ENCODE data around the gene P2RX4.
"Not testable (repeated sequence)": the region's sequence is repeated elsewhere in the genome, so short reads cannot be mapped to it uniquely, and the experiment has no call there.

P2RX4 gene

GRCh38 chr12:121279507-121279915, 69.6 kb downstream of the P2RX4 start:
- DNase-seq = no peak

GRCh38 chr12:121280531-121280930, 70.6 kb downstream of the P2RX4 start:
- DNase-seq = not testable (repeated sequence)

GRCh38 chr12:121281116-121281515, 71.2 kb downstream of the P2RX4 start:
- DNase-seq = not testable (repeated sequence)

DNA sequence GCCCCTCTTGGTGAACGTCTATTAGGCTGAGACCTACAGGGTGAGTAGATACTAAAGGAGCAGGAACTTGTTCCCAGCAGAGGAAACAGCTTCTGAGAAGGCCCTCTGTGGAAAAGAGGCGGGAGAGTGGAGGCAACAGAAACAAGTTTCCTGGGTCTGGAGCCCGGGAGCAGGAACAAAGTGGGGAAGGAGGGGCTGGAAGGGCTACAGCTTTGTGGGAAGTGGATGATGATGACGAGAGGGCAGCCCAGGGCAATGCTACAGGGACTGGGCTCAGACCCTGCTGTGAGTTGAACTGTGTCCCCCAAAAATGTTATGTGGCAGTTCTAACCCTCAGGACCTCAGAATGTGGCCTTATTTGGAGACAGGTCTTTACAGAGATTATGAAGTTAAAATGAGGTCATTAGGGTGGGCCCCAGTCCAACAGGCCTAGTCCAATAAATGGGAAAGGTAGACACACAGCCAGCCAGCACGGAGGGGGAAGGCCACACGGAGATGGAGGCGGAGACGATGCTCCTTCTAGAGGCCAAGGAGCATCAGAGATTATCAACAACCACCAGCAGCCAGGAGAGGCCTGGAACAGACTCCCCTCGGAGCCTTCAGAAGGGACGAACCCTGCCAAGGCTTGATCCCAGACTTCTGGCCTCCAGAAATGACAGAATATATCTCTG, 72.3 kb downstream of the P2RX4 start:
- DNase-seq = no peak

DNA sequence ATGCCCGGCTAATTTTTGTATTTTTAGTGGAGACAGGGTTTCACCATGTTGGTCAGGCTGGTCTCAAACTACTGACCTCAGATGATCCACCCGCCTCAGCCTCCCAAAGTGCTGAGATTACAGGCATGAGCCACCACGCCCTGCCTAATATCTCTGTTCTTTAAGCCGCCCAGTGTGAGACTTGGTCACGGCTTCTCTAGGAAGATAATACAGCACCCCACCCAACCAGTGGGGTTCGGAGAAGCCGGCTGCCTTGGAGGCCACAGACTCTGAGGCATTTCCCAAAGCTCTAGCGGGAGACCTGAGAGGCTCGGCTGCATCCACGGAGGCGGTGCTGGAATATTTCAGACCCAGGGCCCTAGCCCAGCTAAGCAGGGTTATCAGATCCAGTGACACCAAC, 73.0 kb downstream of the P2RX4 start:
- not testable (repeated sequence) for DNase-seq

DNA sequence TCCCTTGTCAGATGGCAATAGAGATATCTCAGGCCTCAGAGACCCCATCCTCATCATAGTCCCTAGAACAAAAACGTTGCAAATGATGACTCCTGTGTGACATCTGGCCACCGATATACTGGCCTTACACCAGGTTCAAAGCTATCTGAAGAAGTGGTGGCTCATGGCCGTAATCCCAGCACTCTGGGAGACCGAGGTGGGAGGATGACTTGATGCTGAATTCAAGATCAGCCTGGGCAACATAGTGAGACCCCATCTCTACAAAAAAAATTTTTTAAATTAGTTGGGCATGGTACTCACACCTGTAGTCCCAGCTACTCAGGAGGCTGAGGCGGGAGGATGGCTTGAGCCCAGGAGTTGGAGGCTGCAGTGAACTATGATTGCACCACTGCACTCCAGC, 73.5 kb downstream of the P2RX4 start:
- no peak for DNase-seq

Measured in activated CD4-positive, alpha-beta T cell treated with anti-CD3 and anti-CD28 coated beads, Interleukin-2, amount 50 U/mL, for 16 hours (primary cell).